Parathyroid adenoma (tissue), 2 donors: ENCODE results near the gene CD247.

ENCODE experiments used
- H2AFZ ChIP-seq: fragments of 300-600 bp; sonication (generic); one replicate; pipeline ENCODE4 v1.7.0; 2017; ENCODE audit warnings: antibody characterized with exemption, mild to moderate bottlenecking
- H3K27ac ChIP-seq: fragments of 300-600 bp; sonication (generic); one replicate; pipeline ENCODE4 v1.7.0; 2017
- H3K27me3 ChIP-seq: fragments of 300-600 bp; sonication (generic); one replicate; pipeline ENCODE4 v1.7.0; 2017; ENCODE audit warnings: low read length; ENCODE audit not compliant: control insufficient read depth, insufficient read depth
- H3K36me3 ChIP-seq: fragments of 300-600 bp; sonication (generic); one replicate; pipeline ENCODE4 v1.7.0; 2017; ENCODE audit warnings: low read length; ENCODE audit not compliant: control insufficient read depth, insufficient read depth
- H3K4me1 ChIP-seq: fragments of 300-600 bp; sonication (generic); one replicate; pipeline ENCODE4 v1.7.0; 2017; ENCODE audit warnings: control low read depth
- H3K4me2 ChIP-seq: fragments of 300-600 bp; sonication (generic); one replicate; pipeline ENCODE4 v1.7.0; 2017; ENCODE audit warnings: low read length
- H3K4me3 ChIP-seq: fragments of 300-600 bp; sonication (generic); one replicate; pipeline ENCODE4 v1.7.0; 2017; ENCODE audit warnings: low read depth, low read length
- H3K79me2 ChIP-seq: fragments of 300-600 bp; sonication (generic); one replicate; pipeline ENCODE4 v1.7.0; 2017; ENCODE audit warnings: control low read depth
- H3K9ac ChIP-seq: fragments of 300-600 bp; sonication (generic); one replicate; pipeline ENCODE4 v1.7.0; 2017; ENCODE audit warnings: mild to moderate bottlenecking
- H3K9me3 ChIP-seq: fragments of 300-600 bp; sonication (generic); one replicate; pipeline ENCODE4 v1.7.0; 2017; ENCODE audit warnings: low read length; ENCODE audit not compliant: control insufficient read depth
- TF ChIP-seq, protein P1 (sequence below): fragments of 300-600 bp; sonication (generic); IDR thresholded peaks from one replicate; pipeline ENCODE4 v1.7.0; 2017; ENCODE audit warnings: antibody characterized with exemption, mild to moderate bottlenecking
- donor health status: primary hyperparathyroidism.

Gene CD247

DNA sequence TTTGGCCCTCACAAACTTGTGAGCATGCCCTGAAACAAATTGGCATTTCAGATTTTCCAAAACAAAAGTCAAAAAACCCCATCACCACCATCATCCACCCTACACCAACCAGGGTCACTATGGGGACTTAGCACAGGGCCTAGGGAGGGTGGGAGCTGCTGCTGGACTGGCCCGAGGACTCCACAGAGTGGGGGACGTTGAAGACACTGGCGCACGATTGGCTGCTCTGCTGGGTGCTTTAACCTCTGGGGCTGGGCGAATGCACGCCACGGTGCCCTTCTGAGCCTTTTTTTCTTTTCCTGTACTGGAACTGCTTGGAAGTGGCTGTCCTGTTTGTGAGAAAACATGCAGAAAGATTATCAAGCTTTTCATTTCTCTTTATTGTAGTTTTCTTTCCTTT is 92.8 kb downstream of the CD247 start:
- Histone ChIP-seq H3K4me3 (no peak overlapping the region), H3K36me3 (no peaks in the 10 kb centered on the region), H3K27me3 (no peaks in the 10 kb centered on the region), H3K9me3 (no peaks in the 10 kb centered on the region), H3K4me2 (no peak overlapping the region), H3K79me2 (no peaks in the 10 kb centered on the region), H3K4me1 (no peaks in the 10 kb centered on the region), H3K27ac (no peak overlapping the region), H3K9ac (no peak overlapping the region), H2AFZ (no peak overlapping the region)
- TF ChIP-seq, protein P1, sequence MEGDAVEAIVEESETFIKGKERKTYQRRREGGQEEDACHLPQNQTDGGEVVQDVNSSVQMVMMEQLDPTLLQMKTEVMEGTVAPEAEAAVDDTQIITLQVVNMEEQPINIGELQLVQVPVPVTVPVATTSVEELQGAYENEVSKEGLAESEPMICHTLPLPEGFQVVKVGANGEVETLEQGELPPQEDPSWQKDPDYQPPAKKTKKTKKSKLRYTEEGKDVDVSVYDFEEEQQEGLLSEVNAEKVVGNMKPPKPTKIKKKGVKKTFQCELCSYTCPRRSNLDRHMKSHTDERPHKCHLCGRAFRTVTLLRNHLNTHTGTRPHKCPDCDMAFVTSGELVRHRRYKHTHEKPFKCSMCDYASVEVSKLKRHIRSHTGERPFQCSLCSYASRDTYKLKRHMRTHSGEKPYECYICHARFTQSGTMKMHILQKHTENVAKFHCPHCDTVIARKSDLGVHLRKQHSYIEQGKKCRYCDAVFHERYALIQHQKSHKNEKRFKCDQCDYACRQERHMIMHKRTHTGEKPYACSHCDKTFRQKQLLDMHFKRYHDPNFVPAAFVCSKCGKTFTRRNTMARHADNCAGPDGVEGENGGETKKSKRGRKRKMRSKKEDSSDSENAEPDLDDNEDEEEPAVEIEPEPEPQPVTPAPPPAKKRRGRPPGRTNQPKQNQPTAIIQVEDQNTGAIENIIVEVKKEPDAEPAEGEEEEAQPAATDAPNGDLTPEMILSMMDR, result no peak

DNA sequence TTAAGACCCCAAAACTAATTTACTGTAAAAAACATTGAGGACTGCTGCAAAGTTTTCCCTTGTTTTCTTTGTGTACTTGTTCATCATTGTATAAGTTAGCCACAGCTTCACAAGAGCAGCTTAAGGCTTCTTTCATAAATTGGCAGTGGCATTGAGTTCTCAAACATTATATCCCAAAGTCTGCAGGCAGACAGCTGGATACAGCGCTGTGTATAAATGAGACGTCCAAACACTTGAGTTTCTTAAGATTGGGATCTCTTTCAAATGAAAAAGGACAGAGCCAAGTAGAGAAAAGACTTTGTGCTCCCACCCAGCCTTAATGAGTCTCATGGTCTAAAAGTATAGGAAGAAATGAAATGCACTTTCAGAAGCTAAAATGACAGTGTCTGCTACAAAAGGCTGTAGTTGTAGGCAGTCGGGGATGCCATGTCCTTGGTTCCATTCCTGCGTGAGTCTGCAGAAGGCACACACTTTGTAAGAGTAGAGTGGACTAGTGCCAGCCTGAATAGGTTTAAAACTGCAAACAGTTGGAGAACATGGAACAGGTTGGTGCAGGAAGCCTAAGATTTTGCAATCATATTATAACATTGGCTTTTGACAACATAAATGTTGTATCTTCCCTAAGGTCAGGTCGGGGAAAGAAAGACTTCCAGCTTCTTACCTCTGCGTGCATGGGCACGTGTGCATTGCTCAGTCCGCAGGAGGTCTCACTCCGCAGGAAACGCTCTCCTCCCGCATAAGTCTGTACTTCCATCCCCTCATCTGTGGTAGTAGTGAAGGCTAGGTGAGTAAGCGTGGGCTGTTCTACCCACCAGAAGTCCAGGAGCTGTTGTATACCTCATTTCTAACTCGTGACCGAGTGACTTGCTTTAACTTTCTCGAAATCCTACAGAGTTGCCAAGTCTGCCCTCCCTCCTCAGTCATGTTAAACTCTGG is 94.4 kb downstream of the CD247 start:
- Histone ChIP-seq H3K36me3 (no peaks in the 10 kb centered on the region), H3K79me2 (no peaks in the 10 kb centered on the region), H3K4me1 (no peaks in the 10 kb centered on the region), H3K27me3 (no peaks in the 10 kb centered on the region), H3K9ac (no peak overlapping the region), H3K4me3 (no peak overlapping the region), H3K9me3 (no peaks in the 10 kb centered on the region), H2AFZ (no peak overlapping the region), H3K4me2 (no peak overlapping the region), H3K27ac (no peak overlapping the region)
- TF ChIP-seq, protein P1, result no peak

GRCh38 chr1:167420510-167420909 is 97.8 kb downstream of the CD247 start:
- TF ChIP-seq, protein P1, result no peak
- Histone ChIP-seq H3K4me3 (no peak overlapping the region), H3K27ac (no peak overlapping the region), H3K9ac (no peak overlapping the region), H3K9me3 (no peaks in the 10 kb centered on the region), H3K36me3 (no peaks in the 10 kb centered on the region), H3K79me2 (no peaks in the 10 kb centered on the region), H3K4me1 (no peaks in the 10 kb centered on the region), H3K27me3 (no peaks in the 10 kb centered on the region), H2AFZ (no peak overlapping the region), H3K4me2 (no peak overlapping the region)

GRCh38 chr1:167419245-167419644 is 99.1 kb downstream of the CD247 start:
- no peak overlapping the region for H3K9ac ChIP-seq
- no peaks in the 10 kb centered on the region for H3K27me3 ChIP-seq
- TF ChIP-seq, protein P1, result no peak
- no peak overlapping the region for H2AFZ ChIP-seq
- H3K4me3 ChIP-seq, result no peak overlapping the region
- no peaks in the 10 kb centered on the region for H3K4me1 ChIP-seq
- no peak overlapping the region for H3K4me2 ChIP-seq
- no peaks in the 10 kb centered on the region for H3K79me2 ChIP-seq
- no peaks in the 10 kb centered on the region for H3K9me3 ChIP-seq
- no peak overlapping the region for H3K27ac ChIP-seq
- no peaks in the 10 kb centered on the region for H3K36me3 ChIP-seq

DNA sequence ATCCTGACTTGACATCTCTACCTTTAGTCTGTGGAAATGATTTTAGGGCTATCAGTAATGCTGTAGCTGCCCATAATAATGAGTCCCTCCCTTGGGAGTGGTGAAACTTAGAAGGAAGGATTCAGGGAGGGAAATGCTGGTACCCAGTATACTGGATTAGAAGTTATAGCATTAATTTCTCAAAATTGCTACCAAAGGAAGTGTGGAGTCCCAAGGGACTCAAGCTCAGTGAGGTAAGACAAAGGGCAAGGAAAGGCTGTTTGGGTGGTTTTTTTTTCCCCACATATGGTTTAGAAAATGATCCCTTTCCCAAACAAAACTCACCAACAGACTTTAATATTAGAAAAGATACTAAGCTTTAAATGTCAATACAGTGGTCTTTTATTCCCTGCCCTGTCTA is 99.9 kb downstream of the CD247 start:
- TF ChIP-seq, protein P1, result no peak
- Histone ChIP-seq H3K4me3 (no peak overlapping the region), H2AFZ (no peak overlapping the region), H3K9ac (no peak overlapping the region), H3K36me3 (no peaks in the 10 kb centered on the region), H3K27ac (no peak overlapping the region), H3K9me3 (no peaks in the 10 kb centered on the region), H3K4me2 (no peak overlapping the region), H3K4me1 (no peaks in the 10 kb centered on the region), H3K27me3 (no peaks in the 10 kb centered on the region), H3K79me2 (no peaks in the 10 kb centered on the region)
